ENCODE results near the gene CSRNP3.

Gene CSRNP3

GRCh38 chr2:165630236-165630635 lies 160.7 kb downstream of the CSRNP3 start:
- CTCF ChIA-PET, result no interaction called here
- POLR2A ChIA-PET, result no interaction called here
- Histone ChIP-seq H3K4me1 (ENCODE audit: control insufficient read depth, insufficient read depth, low read length) (peaks cover 12% of the 10 kb centered on the region), H3K27ac (ENCODE audit: extremely low read depth, low read depth, low read length) (no peak overlapping the region), H3K9me3 (ENCODE audit: control insufficient read depth, insufficient read depth, low read depth, low read length) (no peaks in the 10 kb centered on the region), H3K4me3 (ENCODE audit: low read depth, low read length) (no peak overlapping the region), H3K36me3 (ENCODE audit: control insufficient read depth in 2 of 2, insufficient read depth in 1 of 2, low read length in 2 of 2) (no peaks in the 10 kb centered on the region)
- TF ChIP-seq ZNF510 (tag by site-specific recombination; IDR thresholded peaks at IDR 0.05; ENCODE audit: insufficient replicate concordance) (no peak), REST (tag by site-specific recombination; IDR thresholded peaks at IDR 0.05) (0 out of 2 replicates have a peak, but pooled peaks have one; percentile 17), PRDM6 (tag by site-specific recombination; IDR thresholded peaks at IDR 0.05) (no peak), ZNF140 (tag by site-specific recombination; IDR thresholded peaks at IDR 0.05) (no peak), ZNF558 (tag by site-specific recombination; IDR thresholded peaks at IDR 0.05) (no peak), BCL11A (tag by site-specific recombination; IDR thresholded peaks at IDR 0.05; ENCODE audit: low read depth) (no peak), ZNF221 (tag by site-specific recombination; IDR thresholded peaks at IDR 0.05; ENCODE audit: borderline replicate concordance) (no peak)

GRCh38 chr2:165631089-165631488 lies 161.6 kb downstream of the CSRNP3 start:
- no peak for TF ChIP-seq ZNF747 (tag by site-specific recombination; IDR thresholded peaks at IDR 0.05)
- TF ChIP-seq SALL2 (tag by site-specific recombination; IDR thresholded peaks at IDR 0.05; ENCODE audit: borderline replicate concordance), result no peak
- no peak for TF ChIP-seq ZNF423 (tag by site-specific recombination; IDR thresholded peaks at IDR 0.05)
- no peak for TF ChIP-seq ZBTB11 (tag by site-specific recombination; conservative IDR thresholded peaks at IDR 0.05; ENCODE audit: low read depth)
- TF ChIP-seq ZNF707 (tag by site-specific recombination; IDR thresholded peaks at IDR 0.05), result no peak
- no peak for TF ChIP-seq ZNF366 (tag by site-specific recombination; conservative IDR thresholded peaks at IDR 0.05)
- 0 out of 2 replicates have a peak, but pooled peaks have one; percentile 30 for TF ChIP-seq EGR2 (tag by site-specific recombination; IDR thresholded peaks at IDR 0.05; ENCODE audit: low read depth)
- peak; percentile 41; the same call in 1 of the 2 replicates for TF ChIP-seq ZFHX2 (tag by site-specific recombination; conservative IDR thresholded peaks at IDR 0.05)
- no peak for TF ChIP-seq ZNF148 (tag by site-specific recombination; IDR thresholded peaks at IDR 0.05; ENCODE audit: borderline replicate concordance)
- TF ChIP-seq ZNF302 (tag by site-specific recombination; IDR thresholded peaks at IDR 0.05; ENCODE audit: low read depth), result no peak
- no peak for TF ChIP-seq ZEB2 (tag by site-specific recombination; IDR thresholded peaks at IDR 0.05)
- no peak for TF ChIP-seq OSR2 (tag by site-specific recombination; IDR thresholded peaks at IDR 0.05)
- TF ChIP-seq ZNF501 (tag by site-specific recombination; IDR thresholded peaks at IDR 0.05), result no peak
- no peak for TF ChIP-seq TCF7L2 (IDR thresholded peaks at IDR 0.05; ENCODE audit: borderline replicate concordance, low read depth, low read length)
- Histone ChIP-seq H3K4me3 (ENCODE audit: low read depth, low read length) (no peak overlapping the region), H3K27ac (ENCODE audit: extremely low read depth, low read depth, low read length) (no peak overlapping the region), H3K4me1 (ENCODE audit: control insufficient read depth, insufficient read depth, low read length) (peaks cover 13% of the 10 kb centered on the region), H3K9me3 (ENCODE audit: control insufficient read depth, insufficient read depth, low read depth, low read length) (no peaks in the 10 kb centered on the region), H3K36me3 (ENCODE audit: control insufficient read depth in 2 of 2, insufficient read depth in 1 of 2, low read length in 2 of 2) (no peaks in the 10 kb centered on the region)
- CTCF ChIA-PET, result no interaction called here
- POLR2A ChIA-PET, result no interaction called here
